ENCODE data around the gene AIMP1. TPM values are rescaled to one million over a fixed set of nuclear protein-coding genes. Genes with fewer than 3 reads are reported as not detected.

The AIMP1 gene
- total and polyA plus RNA-seq, 2 of the 13 experiments (the other 11 are each of a cell fraction or from before 2014, with no cell fraction given): 28.6 to 82.9 TPM

GRCh38 chr4:106337916-106338315 lies 21.6 kb downstream of the AIMP1 start:
- Histone ChIP-seq H4K20me1 (ENCODE audit: insufficient read depth, low read length) (no peaks in the 10 kb centered on the region), H3K9me3 (ENCODE audit: low read length) (peaks cover 10% of the 10 kb centered on the region), H3K27me3 (ENCODE audit: control insufficient read depth in 1 of 2, insufficient read depth in 2 of 2, low read length in 2 of 2) (no peaks in the 10 kb centered on the region), H2AFZ (ENCODE audit: low read length) (no peak overlapping the region), H3K4me3 (replicated peaks in 1 of 3; ENCODE audit: insufficient read depth in 1 of 3, low read depth in 2 of 3, low read length in 3 of 3) (no peak overlapping the region), H3K27ac (ENCODE audit: extremely low read length, insufficient read depth, low read length) (no peak overlapping the region), H3K9ac (ENCODE audit: insufficient read depth, low read depth, low read length) (no peak overlapping the region), H3K4me2 (ENCODE audit: low read depth, low read length) (no peak overlapping the region), H3K79me2 (ENCODE audit: insufficient read depth, low read length) (peaks cover 32% of the 10 kb centered on the region), H3K36me3 (replicated peaks in 1 of 2; ENCODE audit: control insufficient read depth in 1 of 2, insufficient read depth in 2 of 2, low read length in 2 of 2) (peaks cover 11 to 55% of the 10 kb centered on the region in 2 experiments), H3K4me1 (ENCODE audit: insufficient read depth, low read length) (peaks cover 16% of the 10 kb centered on the region)
- ChIA-PET POLR2A (no interaction called here), CTCF (ENCODE audit: low intra/inter-chr PET ratio, low total read pairs) (no interaction called here)
- TF ChIP-seq MXD4 (CRISPR knock-in tag; IDR thresholded peaks at IDR 0.05) (no peak), SNRNP70 (IDR thresholded peaks at IDR 0.05; ENCODE audit: low read depth, low read length) (no peak), ZNF841 (CRISPR knock-in tag; IDR thresholded peaks at IDR 0.05; ENCODE audit: borderline replicate concordance) (peak; percentile 99), KLF16 (CRISPR knock-in tag; IDR thresholded peaks at IDR 0.05) (no peak), ZBTB49 (CRISPR knock-in tag; IDR thresholded peaks at IDR 0.05; ENCODE audit: borderline replicate concordance) (no peak)
- DNase-seq (ENCODE audit: low spot score) (no peak), FAIRE-seq (no peak), ATAC-seq (no peak)
- no TSS peak for BruUV-seq (replicated peaks)
- intact Hi-C loops (cut with micrococcal nuclease; ENCODE audit: unreplicated experiment) (no loop called here), in situ Hi-C loops (cut with HindIII; ENCODE audit: extremely low pct_ligation_motif_present, low pct_unique_long_range_greater_than_20kb) (no loop called here)

GRCh38 chr4:106338671-106339070 lies 22.3 kb downstream of the AIMP1 start:
- BruUV-seq (replicated peaks): no TSS peak
- 100% methylated on average over 2 of the region's 3 CpGs for WGBS (ENCODE audit: low lambda C conversion rate)
- H3K4me2 ChIP-seq (ENCODE audit: low read depth, low read length): no peak overlapping the region
- TF ChIP-seq PAXIP1 (CRISPR knock-in tag; conservative IDR thresholded peaks at IDR 0.05) (no peak), MATR3 (CRISPR knock-in tag; IDR thresholded peaks at IDR 0.05) (no peak), GFI1 (CRISPR knock-in tag; IDR thresholded peaks at IDR 0.05; ENCODE audit: borderline replicate concordance) (no peak), KMT2B (CRISPR knock-in tag; IDR thresholded peaks at IDR 0.05) (no peak), ZNF230 (CRISPR knock-in tag; IDR thresholded peaks at IDR 0.05) (no peak), FOXO1 (CRISPR knock-in tag; IDR thresholded peaks at IDR 0.05) (no peak), ZNF564 (CRISPR knock-in tag; IDR thresholded peaks at IDR 0.05) (no peak)

More at GRCh38 chr4:106338671-106339070, 22.3 kb downstream of the AIMP1 start:
- intact Hi-C loops (cut with micrococcal nuclease; ENCODE audit: unreplicated experiment) (no loop called here), in situ Hi-C loops (cut with HindIII; ENCODE audit: extremely low pct_ligation_motif_present, low pct_unique_long_range_greater_than_20kb) (no loop called here)
- H2AFZ ChIP-seq (ENCODE audit: low read length): no peak overlapping the region
- ChIA-PET CTCF (ENCODE audit: low intra/inter-chr PET ratio, low total read pairs) (no interaction called here), POLR2A (no interaction called here)
- no peak overlapping the region for H3K9ac ChIP-seq (ENCODE audit: insufficient read depth, low read depth, low read length)
- peaks cover 19% of the 10 kb centered on the region for H3K4me1 ChIP-seq (ENCODE audit: insufficient read depth, low read length)
- no peaks in the 10 kb centered on the region for H4K20me1 ChIP-seq (ENCODE audit: insufficient read depth, low read length)
- H3K9me3 ChIP-seq (ENCODE audit: low read length): peaks cover 10% of the 10 kb centered on the region
- peaks cover 39% of the 10 kb centered on the region for H3K79me2 ChIP-seq (ENCODE audit: insufficient read depth, low read length)
- DNase-seq (ENCODE audit: low spot score): no peak
- ATAC-seq: no peak; the same call in 2 of the 3 replicates
- no peak overlapping the region for H3K4me3 ChIP-seq (replicated peaks in 1 of 3; ENCODE audit: insufficient read depth in 1 of 3, low read depth in 2 of 3, low read length in 3 of 3)
- peaks cover 11 to 50% of the 10 kb centered on the region in 2 experiments for H3K36me3 ChIP-seq (replicated peaks in 1 of 2; ENCODE audit: control insufficient read depth in 1 of 2, insufficient read depth in 2 of 2, low read length in 2 of 2)
- H3K27ac ChIP-seq (ENCODE audit: extremely low read length, insufficient read depth, low read length): no peak overlapping the region
- FAIRE-seq: no peak
- no peaks in the 10 kb centered on the region for H3K27me3 ChIP-seq (ENCODE audit: control insufficient read depth in 1 of 2, insufficient read depth in 2 of 2, low read length in 2 of 2)

All from HepG2 (cell line).